Measurements from ENCODE around the gene CERK. TPM values are rescaled to one million over a fixed set of nuclear protein-coding genes. Genes with fewer than 3 reads are reported as not detected.
A peak's percentile ranks its signal among the peaks of the same experiment; 100 is the strongest.

The CERK gene
- total RNA-seq, 1 donor from 2014 or later: 46.3 TPM

- no peak for TF ChIP-seq CTCF (IDR thresholded peaks at IDR 0.05; ENCODE audit: insufficient read depth, low read length, poor library complexity, severe bottlenecking)
- no peaks in the 10 kb centered on the region for H3K27me3 ChIP-seq (ENCODE audit: control insufficient read depth, insufficient read depth, low read length)
- no peak overlapping the region for H3K4me3 ChIP-seq (ENCODE audit: low read depth, low read length)
- no peak for DNase-seq (ENCODE audit: low read depth)
- H3K36me3 ChIP-seq (ENCODE audit: control insufficient read depth, insufficient read depth, low read length): no peaks in the 10 kb centered on the region
Measured at GRCh38 chr22:46664301-46664855, 73.7 kb downstream of the CERK start.

GRCh38 chr22:46663436-46664100 lies 74.5 kb downstream of the CERK start:
- TF ChIP-seq CTCF (IDR thresholded peaks at IDR 0.05; ENCODE audit: insufficient read depth, low read length, poor library complexity, severe bottlenecking): no peak
- Histone ChIP-seq H3K27me3 (ENCODE audit: control insufficient read depth, insufficient read depth, low read length) (no peaks in the 10 kb centered on the region), H3K36me3 (ENCODE audit: control insufficient read depth, insufficient read depth, low read length) (no peaks in the 10 kb centered on the region), H3K4me3 (ENCODE audit: low read depth, low read length) (no peak overlapping the region)
- no peak for DNase-seq (ENCODE audit: low read depth)

GRCh38 chr22:46663001-46663400 lies 75.1 kb downstream of the CERK start:
- no peak overlapping the region for H3K4me3 ChIP-seq (ENCODE audit: low read depth, low read length)
- no peak for TF ChIP-seq CTCF (IDR thresholded peaks at IDR 0.05; ENCODE audit: insufficient read depth, low read length, poor library complexity, severe bottlenecking)
- no peak for DNase-seq (ENCODE audit: low read depth)
- H3K36me3 ChIP-seq (ENCODE audit: control insufficient read depth, insufficient read depth, low read length): no peaks in the 10 kb centered on the region
- no peaks in the 10 kb centered on the region for H3K27me3 ChIP-seq (ENCODE audit: control insufficient read depth, insufficient read depth, low read length)

DNA sequence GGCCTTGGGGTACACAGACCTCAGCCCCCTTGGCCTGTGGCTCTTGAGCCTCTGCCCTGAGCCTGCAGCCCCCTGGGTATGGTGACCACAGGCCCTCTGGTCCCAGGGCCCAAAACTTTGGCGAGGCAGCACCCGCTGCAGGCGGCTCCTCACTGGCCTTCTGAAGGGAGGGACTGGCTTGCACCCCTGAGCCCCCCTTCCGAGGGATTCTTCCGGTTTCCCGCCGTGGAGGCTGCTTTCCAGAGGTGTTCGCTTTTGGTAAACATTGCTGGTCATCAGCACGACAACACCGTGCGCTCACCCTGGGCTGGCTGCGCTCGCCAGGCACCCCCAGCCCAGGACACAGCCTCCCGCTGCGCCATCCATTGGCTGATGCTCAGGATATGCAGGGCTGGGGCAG lies 75.8 kb downstream of the CERK start:
- TF ChIP-seq CTCF (IDR thresholded peaks at IDR 0.05; ENCODE audit: insufficient read depth, low read length, poor library complexity, severe bottlenecking): no peak
- Histone ChIP-seq H3K36me3 (ENCODE audit: control insufficient read depth, insufficient read depth, low read length) (no peaks in the 10 kb centered on the region), H3K27me3 (ENCODE audit: control insufficient read depth, insufficient read depth, low read length) (no peaks in the 10 kb centered on the region), H3K4me3 (ENCODE audit: low read depth, low read length) (no peak overlapping the region)
- no peak for DNase-seq (ENCODE audit: low read depth)

DNA sequence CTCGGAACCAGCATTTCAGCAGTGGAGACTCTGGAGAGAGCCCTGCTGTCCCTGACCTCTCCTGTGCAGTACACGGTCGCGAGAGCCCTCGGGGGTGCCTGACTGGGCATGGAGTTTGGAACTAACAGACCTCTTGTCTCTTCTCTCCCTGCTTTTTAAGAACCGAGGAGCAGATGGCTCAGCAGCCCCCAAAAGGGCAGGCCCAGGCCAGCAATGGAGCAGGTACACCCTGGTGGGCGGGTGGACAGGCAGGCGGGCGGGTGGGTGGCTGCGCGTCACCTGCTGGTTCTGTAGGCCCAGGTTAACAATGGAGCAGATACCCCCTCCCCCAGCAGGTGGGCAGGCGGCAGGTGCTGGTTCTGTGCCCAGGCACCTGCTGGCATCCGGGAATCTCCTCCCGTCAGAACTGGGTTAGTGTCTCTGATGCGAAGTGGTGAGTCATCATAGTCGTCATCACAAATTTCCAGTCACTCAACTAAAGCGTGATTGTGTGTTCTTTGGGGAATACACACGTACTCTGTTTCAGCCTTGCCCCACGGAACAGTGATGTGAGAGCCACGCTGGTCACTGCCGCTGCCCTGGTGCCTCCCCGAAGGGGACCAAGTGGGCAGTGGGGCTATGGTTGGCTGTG lies 76.7 kb downstream of the CERK start:
- no peak for TF ChIP-seq CTCF (IDR thresholded peaks at IDR 0.05; ENCODE audit: insufficient read depth, low read length, poor library complexity, severe bottlenecking)
- Histone ChIP-seq H3K36me3 (ENCODE audit: control insufficient read depth, insufficient read depth, low read length) (no peaks in the 10 kb centered on the region), H3K27me3 (ENCODE audit: control insufficient read depth, insufficient read depth, low read length) (no peaks in the 10 kb centered on the region), H3K4me3 (ENCODE audit: low read depth, low read length) (no peak overlapping the region)
- peak; percentile 14 for DNase-seq (ENCODE audit: low read depth)

Measured in kidney epithelial cell (primary cell).